ENCODE results near the gene EXOC7. TPM values are rescaled to one million over a fixed set of nuclear protein-coding genes. Genes with fewer than 3 reads are reported as not detected.

EXOC7 gene
- total RNA-seq, 4 donors from 2014 or later: 88.0 to 143 (median 105) TPM

- DNase-seq: no peak
- WGBS, 2 donors (ENCODE audit: low coverage in 1 of 2): 60 to 80% methylated on average over 8 to 19 of the region's 19 CpGs
- no peaks in the 10 kb centered on the region for H3K36me3 ChIP-seq
- no peak overlapping the region for H3K4me3 ChIP-seq
- intact Hi-C loops (cut with DNase I; ENCODE audit: low total_unique reads): loop anchor here (5.0 kb wide), 1 partner anchor 158 kb away; no protein-coding TSS in a partner anchor
- H3K27ac ChIP-seq: no peak overlapping the region
- in situ Hi-C loops (cut with MboI; ENCODE audit: low pct_ligation_motif_present in 1 of 4, low pct_unique_long_range_greater_than_20kb in 1 of 4, low sequenced_read_pairs in 3 of 4): loop anchor here (5.0 to 10.0 kb wide), 4 partner anchors 65 to 173 kb away; no protein-coding TSS in a partner anchor
- H3K27me3 ChIP-seq: no peaks in the 10 kb centered on the region
- H3K4me1 ChIP-seq: peaks cover 0 to 10% (median 6%) of the 10 kb centered on the region in 4 donors
- TF ChIP-seq CTCF (IDR thresholded peaks at IDR 0.05) (no peak), POLR2AphosphoS5 (IDR thresholded peaks at IDR 0.05) (no peak), POLR2A (IDR thresholded peaks at IDR 0.05) (no peak), EP300 (IDR thresholded peaks at IDR 0.05; ENCODE audit: low read depth) (no peak)
- H3K9me3 ChIP-seq: no peaks in the 10 kb centered on the region
These were observed 16.1 kb upstream of the EXOC7 start for GRCh38 chr17:76119409-76120371.

- WGBS, 2 donors (ENCODE audit: low coverage in 1 of 2): 20 to 89% methylated on average over 1 to 7 of the region's 7 CpGs
- H3K27ac ChIP-seq: no peak overlapping the region
- no peaks in the 10 kb centered on the region for H3K4me1 ChIP-seq
- H3K4me3 ChIP-seq: no peak overlapping the region
- H3K9me3 ChIP-seq: no peaks in the 10 kb centered on the region
- no peaks in the 10 kb centered on the region for H3K36me3 ChIP-seq
- intact Hi-C loops (cut with DNase I; ENCODE audit: low total_unique reads) (no loop called here), in situ Hi-C loops (cut with MboI; ENCODE audit: low pct_ligation_motif_present in 1 of 4, low pct_unique_long_range_greater_than_20kb in 1 of 4, low sequenced_read_pairs in 3 of 4) (loop anchor here in 1 of 4 donors (5.0 kb wide), 1 partner anchor 177 kb away; no protein-coding TSS in a partner anchor)
- no peaks in the 10 kb centered on the region for H3K27me3 ChIP-seq
- no peak for DNase-seq
- TF ChIP-seq EP300 (IDR thresholded peaks at IDR 0.05; ENCODE audit: low read depth): no peak
- no peak for TF ChIP-seq POLR2A (IDR thresholded peaks at IDR 0.05)
- no peak for TF ChIP-seq CTCF (IDR thresholded peaks at IDR 0.05)
- TF ChIP-seq POLR2AphosphoS5 (IDR thresholded peaks at IDR 0.05): no peak
These were observed 11.7 kb upstream of the EXOC7 start for GRCh38 chr17:76115138-76115754.

GRCh38 chr17:76111956-76112355 lies 8.4 kb upstream of the EXOC7 start:
- no peaks in the 10 kb centered on the region for H3K9me3 ChIP-seq
- no peaks in the 10 kb centered on the region for H3K27me3 ChIP-seq
- H3K27ac ChIP-seq: no peak overlapping the region
- no peak for DNase-seq
- 83 to 95% methylated on average over 2 of the region's 2 CpGs for whole genome bisulfite sequencing, 2 donors (ENCODE audit: low coverage in 1 of 2)
- intact Hi-C loops (cut with DNase I; ENCODE audit: low total_unique reads) (no loop called here), in situ Hi-C loops (cut with MboI; ENCODE audit: low pct_ligation_motif_present in 1 of 4, low pct_unique_long_range_greater_than_20kb in 1 of 4, low sequenced_read_pairs in 3 of 4) (no loop called here)
- H3K4me3 ChIP-seq: no peak overlapping the region
- H3K4me1 ChIP-seq: no peaks in the 10 kb centered on the region
- no peaks in the 10 kb centered on the region for H3K36me3 ChIP-seq
- no peak for TF ChIP-seq CTCF (IDR thresholded peaks at IDR 0.05)
- TF ChIP-seq POLR2A (IDR thresholded peaks at IDR 0.05): no peak
- TF ChIP-seq EP300 (IDR thresholded peaks at IDR 0.05; ENCODE audit: low read depth): no peak
- no peak for TF ChIP-seq POLR2AphosphoS5 (IDR thresholded peaks at IDR 0.05)

- TF ChIP-seq POLR2AphosphoS5 (IDR thresholded peaks at IDR 0.05) (no peak), CTCF (IDR thresholded peaks at IDR 0.05) (peak in 2 of 5 experiments; percentile 15 to 19)
- Histone ChIP-seq H3K27ac (no peak overlapping the region), H3K27me3 (no peaks in the 10 kb centered on the region), H3K4me1 (peaks cover 8 to 24% (median 21%) of the 10 kb centered on the region in 4 donors), H3K9me3 (no peaks in the 10 kb centered on the region), H3K36me3 (no peaks in the 10 kb centered on the region), H3K4me3 (no peak overlapping the region)
- 71 to 77% methylated on average over 6 of the region's 6 CpGs for WGBS, 2 donors (ENCODE audit: low coverage in 1 of 2)
- no peak for DNase-seq
- in situ Hi-C loops (cut with MboI; ENCODE audit: low pct_ligation_motif_present in 1 of 4, low pct_unique_long_range_greater_than_20kb in 1 of 4, low sequenced_read_pairs in 3 of 4) (no loop called here), intact Hi-C loops (cut with DNase I; ENCODE audit: low total_unique reads) (no loop called here)
These were observed 3.9 kb upstream of the EXOC7 start for GRCh38 chr17:76107509-76107908.
